ENCODE measurements around the gene ADARB2.

GRCh38 chr10:1171586-1171985 lies 565.7 kb downstream of the ADARB2 start:
- TF ChIP-seq CTCF (conservative IDR thresholded peaks at IDR 0.05 in 1 of 2, IDR thresholded peaks at IDR 0.05 in 1 of 2; ENCODE audit: low read depth in 1 of 2, low read length in 2 of 2) (no peak), EZH2 (IDR thresholded peaks at IDR 0.05; ENCODE audit: low read length, missing control alignments) (no peak)
